ENCODE data around the gene THOC7. TPM values are rescaled to one million over a fixed set of nuclear protein-coding genes. Genes with fewer than 3 reads are reported as not detected.

Gene THOC7
- total and polyA plus RNA-seq, 2 of the 4 experiments (the other 2 are of a cell fraction): 25.8 to 55.9 TPM

- H3K27me3 ChIP-seq (ENCODE audit: control insufficient read depth, insufficient read depth, low read length): no peaks in the 10 kb centered on the region
- H2AK9ac ChIP-seq (replicated peaks; ENCODE audit: low read depth, low read length, poor library complexity): no peak overlapping the region
- no peak overlapping the region for H3K4me2 ChIP-seq (ENCODE audit: low read depth, low read length)
- no peak overlapping the region for H3K4ac ChIP-seq (ENCODE audit: low read depth, low read length)
- no peak overlapping the region for H3K27ac ChIP-seq (ENCODE audit: insufficient read depth, low read length)
- intact Hi-C loops (cut with micrococcal nuclease): no loop called here
- no peaks in the 10 kb centered on the region for H3K36me3 ChIP-seq (ENCODE audit: control insufficient read depth, insufficient read depth, low read length)
- peaks cover 5% of the 10 kb centered on the region; the same call in 1 of the 2 replicates for H3K9me1 ChIP-seq (ENCODE audit: insufficient read depth, low read length)
- no peak overlapping the region for H2BK5ac ChIP-seq (ENCODE audit: low read depth, low read length, poor library complexity, severe bottlenecking)
- ATAC-seq (ENCODE audit: low read depth) (no peak), DNase-seq (no peak)
- H2BK15ac ChIP-seq (ENCODE audit: low read depth, low read length): no peak overlapping the region
- ChIA-PET CTCF (no interaction called here), POLR2A (ENCODE audit: unreplicated experiment) (no interaction called here)
- dilution Hi-C loops (cut with HindIII; ENCODE audit: low sequenced_read_pairs, unreplicated experiment): no loop called here
- H3K14ac ChIP-seq (replicated peaks; ENCODE audit: low read depth, low read length): no peak overlapping the region
- H3K9me3 ChIP-seq (ENCODE audit: control insufficient read depth, insufficient read depth, low read length): no peaks in the 10 kb centered on the region
- peaks cover 4% of the 10 kb centered on the region for H3K4me1 ChIP-seq (ENCODE audit: control insufficient read depth, insufficient read depth, low read length)
- H2BK120ac ChIP-seq (ENCODE audit: low read depth, low read length): no peak overlapping the region
- in situ Hi-C loops (cut with MboI; ENCODE audit: low sequenced_read_pairs): no loop called here
- H2BK20ac ChIP-seq (ENCODE audit: low read depth, low read length): no peak overlapping the region
- TF ChIP-seq MAZ (IDR thresholded peaks at IDR 0.05; ENCODE audit: borderline replicate concordance, low read depth, low read length) (no peak), USF2 (IDR thresholded peaks at IDR 0.05; ENCODE audit: low read depth, low read length) (no peak), MXI1 (IDR thresholded peaks at IDR 0.05; ENCODE audit: borderline replicate concordance, low read depth, low read length) (no peak), FOS (IDR thresholded peaks at IDR 0.05; ENCODE audit: low read depth, low read length) (no peak), RCOR1 (IDR thresholded peaks at IDR 0.05; ENCODE audit: insufficient replicate concordance, low read length) (no peak), CEBPB (IDR thresholded peaks at IDR 0.05; ENCODE audit: low read depth, low read length) (no peak), POLR2A (IDR thresholded peaks at IDR 0.05; ENCODE audit: low read depth, low read length) (no peak)
- H3K4me3 ChIP-seq (ENCODE audit: insufficient read depth, low read depth, low read length): no peak overlapping the region
- H3K9ac ChIP-seq (ENCODE audit: low read depth, low read length): no peak overlapping the region
- WGBS, 2 experiments (ENCODE audit: extremely low coverage in 2 of 2, insufficient read length in 1 of 2): no CpG with 5 or more reads among the region's 4 CpGs
- H4K20me1 ChIP-seq (ENCODE audit: insufficient read depth, low read length): peaks cover 5% of the 10 kb centered on the region; the same call in 1 of the 2 replicates
- H4K5ac ChIP-seq (ENCODE audit: low read depth, low read length): no peak overlapping the region
- H4K91ac ChIP-seq (ENCODE audit: insufficient read depth, low read depth, low read length): no peak overlapping the region
- no TSS peak for BruUV-seq (replicated peaks)
- no peak overlapping the region for H4K8ac ChIP-seq (ENCODE audit: low read depth in 2 of 2, low read length in 2 of 2)
- peaks cover 29 to 37% of the 10 kb centered on the region in 2 experiments for H3K79me1 ChIP-seq (ENCODE audit: low read depth in 1 of 2, low read length in 2 of 2)
- no peak overlapping the region for H3K56ac ChIP-seq (ENCODE audit: extremely low read depth, insufficient read depth, low read length)
- no peak overlapping the region for H2AFZ ChIP-seq (replicated peaks; ENCODE audit: low read length, poor library complexity)
- no peak overlapping the region for H3K18ac ChIP-seq (ENCODE audit: low read depth, low read length)
- no peak overlapping the region for H3K23ac ChIP-seq (ENCODE audit: low read depth, low read length)
- H2AK5ac ChIP-seq (ENCODE audit: low read depth, low read length): no peak overlapping the region
Observed at GRCh38 chr3:63853106-63853505, 10.5 kb downstream of the THOC7 start.
